ENCODE results near the gene HIVEP2.
"Not testable (repeated sequence)": the region's sequence is repeated elsewhere in the genome, so short reads cannot be mapped to it uniquely, and the experiment has no call there.

The HIVEP2 gene

DNA sequence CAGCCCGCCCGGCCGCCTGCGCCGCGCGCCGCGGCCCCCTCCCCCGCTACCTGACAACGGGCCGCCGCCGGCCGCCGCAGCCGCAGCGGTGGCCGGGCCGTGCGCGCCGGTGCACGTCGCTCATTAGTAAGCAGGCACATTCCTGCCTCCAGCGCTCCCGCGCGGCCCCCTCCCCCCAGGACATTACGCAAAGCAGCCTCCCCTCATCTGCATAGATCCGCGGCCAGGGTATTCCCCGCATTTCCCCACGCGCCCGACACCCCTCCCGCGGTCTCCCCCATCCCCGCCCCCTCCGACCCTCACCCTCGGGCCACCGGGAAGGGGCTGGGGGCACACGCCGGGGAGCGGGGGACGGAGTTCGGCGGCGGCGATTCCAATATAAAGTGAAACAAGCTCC, at the start of gene HIVEP2:
HIVEP2 (minus strand) TSS at position 128 of the 397 bp plus-strand sequence. CDS start 170,438 bp downstream, outside the sequence.
- DNase-seq, result peak; percentile 13 to 74

DNA sequence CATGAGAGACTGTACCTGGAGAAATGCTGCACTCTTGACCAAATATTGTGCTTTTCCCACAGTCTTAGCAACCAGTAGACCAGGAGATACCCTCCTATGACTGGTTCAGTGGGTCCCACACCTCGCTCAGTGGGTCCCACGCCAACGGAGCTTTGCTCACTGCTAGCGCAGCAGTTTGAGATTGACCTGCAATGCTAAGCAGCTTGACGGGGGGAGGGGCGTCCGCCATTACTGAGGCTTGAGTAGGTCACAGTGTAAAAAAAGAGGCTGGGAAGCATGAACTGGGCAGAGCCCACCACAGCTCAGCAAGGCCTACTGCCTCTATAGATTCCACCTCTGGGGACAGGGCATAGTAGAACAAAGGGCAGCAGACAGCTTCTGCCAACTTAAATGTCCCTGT, 49.0 kb upstream of the HIVEP2 start:
- DNase-seq, result no peak

GRCh38 chr6:142987490-142987889, 42.5 kb upstream of the HIVEP2 start:
- no peak for DNase-seq

- DNase-seq, result no peak
These were observed 40.3 kb upstream of the HIVEP2 start for GRCh38 chr6:142985281-142985680.

DNA sequence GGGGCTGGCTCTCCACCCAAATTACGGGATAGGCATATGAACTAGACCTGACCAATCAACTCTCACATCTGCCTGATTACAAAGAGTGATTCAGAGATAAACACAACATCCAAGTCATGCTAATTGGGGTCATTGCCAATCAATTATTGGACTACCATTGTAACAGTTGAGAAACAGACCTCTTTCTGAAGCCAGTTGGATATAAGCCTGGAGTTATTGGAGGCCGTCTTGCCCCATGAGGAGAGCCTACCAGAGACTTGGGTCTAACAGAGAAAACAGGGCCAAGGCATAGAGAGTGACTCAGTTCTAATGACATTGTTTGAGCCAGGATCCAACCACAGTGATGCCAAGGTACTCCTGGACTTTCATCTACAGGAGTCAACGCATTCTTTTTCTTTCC, 39.4 kb upstream of the HIVEP2 start:
- DNase-seq, result no peak

DNA sequence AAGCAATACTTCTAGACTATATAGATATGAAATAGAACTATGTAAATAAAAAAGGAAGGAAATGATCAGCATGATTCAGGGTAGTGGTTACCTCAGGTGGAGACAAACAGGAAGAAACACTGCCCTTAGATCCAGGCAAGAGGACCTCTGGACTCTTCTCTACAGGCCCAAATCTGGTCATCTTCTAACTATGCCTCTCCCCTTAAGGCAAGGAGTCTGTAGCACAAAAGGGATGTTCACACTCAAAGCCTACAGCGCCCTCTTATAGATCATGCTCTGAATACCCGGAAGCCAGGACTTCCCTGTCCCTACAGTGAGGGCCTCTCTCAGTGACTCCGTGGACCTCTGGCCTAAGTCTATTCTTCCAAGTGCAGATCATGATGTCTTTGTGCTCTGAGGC, 30.4 kb upstream of the HIVEP2 start:
- DNase-seq, result no peak

- DNase-seq, result not testable (repeated sequence)
These were observed 26.0 kb upstream of the HIVEP2 start for GRCh38 chr6:142970941-142971340.

DNA sequence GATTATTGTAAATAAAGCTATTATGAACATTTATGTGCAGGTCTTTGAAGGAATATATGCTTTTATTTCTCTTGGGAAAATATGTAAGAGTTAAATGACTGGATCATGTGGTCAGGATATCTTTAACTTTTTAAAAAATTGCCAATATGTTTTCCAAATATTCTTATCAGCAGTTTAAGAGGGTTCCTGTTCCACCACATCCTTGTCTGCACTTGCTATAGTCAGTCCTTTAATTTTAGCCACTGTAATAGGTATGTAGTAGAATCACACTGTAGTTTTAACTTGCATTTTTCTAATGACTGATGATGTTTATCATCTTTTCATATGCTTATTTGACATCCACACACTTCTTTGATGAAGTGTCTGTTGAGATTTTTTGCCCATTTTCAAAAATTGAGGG, 23.6 kb upstream of the HIVEP2 start:
- DNase-seq, result no peak

DNA sequence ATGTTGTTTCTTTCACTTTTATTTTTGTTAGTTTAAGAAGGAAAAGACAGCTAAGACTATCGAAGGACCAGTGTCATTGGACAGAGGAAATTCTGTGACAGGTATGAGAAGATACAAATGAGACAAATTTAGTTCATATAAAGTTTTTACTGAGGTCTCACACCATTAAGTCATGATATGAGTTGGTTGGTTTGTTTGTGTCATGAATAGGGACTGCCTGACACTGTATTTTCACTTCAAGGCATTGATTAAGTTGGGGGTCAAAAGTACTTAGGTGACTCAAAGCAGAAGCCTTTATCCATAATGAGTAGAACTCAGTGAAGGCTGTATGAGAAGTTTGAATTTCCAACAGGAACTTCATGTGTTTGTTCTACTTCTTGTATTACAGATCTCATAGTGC, 21.3 kb upstream of the HIVEP2 start:
- DNase-seq, result no peak

- no peak for DNase-seq
These were observed 20.2 kb upstream of the HIVEP2 start for GRCh38 chr6:142965164-142965563.

GRCh38 chr6:142960098-142960497, 15.1 kb upstream of the HIVEP2 start:
- no peak for DNase-seq

- DNase-seq, result no peak
These were observed 13.4 kb upstream of the HIVEP2 start for GRCh38 chr6:142958343-142958742.

DNA sequence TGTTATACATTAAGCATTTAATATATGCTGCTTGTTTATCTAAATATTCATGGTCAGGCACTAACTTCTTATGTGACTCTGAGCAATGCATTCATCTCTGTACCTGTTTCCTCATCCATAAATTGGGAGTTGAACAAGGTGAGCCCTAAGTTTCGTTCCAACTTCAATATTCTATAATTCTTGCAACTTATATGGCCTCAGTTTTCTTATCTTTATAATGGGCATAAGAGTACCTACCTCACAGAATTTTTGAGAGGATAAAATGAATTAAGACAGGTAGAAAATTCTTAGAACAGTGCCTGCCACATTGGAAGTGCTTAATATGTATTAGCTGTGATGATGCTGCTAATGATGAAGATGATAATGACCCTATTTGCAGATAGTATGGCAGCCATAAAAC, 11.8 kb upstream of the HIVEP2 start:
- no peak for DNase-seq

DNA sequence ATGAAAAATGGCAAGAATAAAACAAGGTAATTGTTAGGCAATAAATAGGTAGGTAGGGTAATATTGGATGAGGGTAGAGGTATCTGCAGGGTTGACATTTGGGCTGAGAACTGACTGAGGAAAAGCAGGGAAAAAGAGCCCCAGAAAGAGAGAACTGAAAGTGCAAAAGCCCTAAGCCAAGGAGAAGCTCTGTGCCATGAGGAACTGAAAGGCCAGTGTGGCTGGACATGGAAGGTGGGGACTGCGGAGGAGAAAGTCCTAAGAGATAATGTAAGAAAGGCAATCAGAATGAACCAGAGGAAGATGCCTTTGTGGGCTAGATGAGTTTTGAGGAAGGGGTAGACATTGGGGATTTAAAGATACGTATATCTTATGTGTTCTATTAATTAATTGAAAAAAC, 9.9 kb upstream of the HIVEP2 start:
- no peak for DNase-seq

DNA sequence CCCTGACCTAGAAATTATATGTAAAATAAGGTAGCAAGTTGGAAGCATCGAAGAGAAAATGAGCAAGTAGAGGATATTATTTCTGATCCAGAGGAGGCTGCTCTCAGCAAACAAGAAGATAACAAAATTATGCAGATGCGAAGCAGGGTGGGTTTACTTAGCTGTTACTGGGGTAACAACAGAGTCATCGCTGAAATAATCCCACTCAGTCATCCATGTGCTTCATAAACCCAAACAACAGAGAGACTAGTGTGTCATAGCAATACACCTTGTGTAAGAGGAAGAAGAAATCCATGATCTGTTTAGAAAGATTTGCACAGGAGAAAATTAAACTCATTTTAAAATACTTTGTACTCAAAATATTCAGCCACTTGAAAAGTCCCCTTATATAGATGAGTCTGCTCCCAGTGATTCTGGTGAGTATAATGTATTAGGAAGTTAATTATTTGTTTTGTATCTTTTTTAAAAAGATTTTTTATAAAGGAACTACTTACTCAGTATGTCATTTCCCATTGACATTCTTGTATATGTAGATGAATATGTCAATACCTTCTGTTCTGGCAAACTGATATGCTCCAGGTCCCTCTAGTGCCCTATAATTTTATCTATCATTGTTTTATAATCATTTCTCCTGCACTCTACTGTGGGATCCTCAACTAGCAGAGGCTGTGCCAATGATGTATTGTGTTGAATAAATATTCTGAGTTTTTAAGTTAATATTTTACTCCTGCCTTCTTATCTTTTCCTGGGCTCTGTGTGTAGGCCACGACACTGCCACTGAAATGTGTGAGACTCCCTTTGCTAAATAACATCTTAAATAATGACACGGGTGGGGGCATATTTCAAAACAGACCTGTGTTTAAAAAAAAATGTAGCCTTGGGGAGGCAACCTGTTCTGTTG, 8.6 kb upstream of the HIVEP2 start:
- DNase-seq, result no peak

- peak in 1 of 2 donors; percentile 12 for DNase-seq
These were observed 7.6 kb upstream of the HIVEP2 start for GRCh38 chr6:142952614-142953013.

DNA sequence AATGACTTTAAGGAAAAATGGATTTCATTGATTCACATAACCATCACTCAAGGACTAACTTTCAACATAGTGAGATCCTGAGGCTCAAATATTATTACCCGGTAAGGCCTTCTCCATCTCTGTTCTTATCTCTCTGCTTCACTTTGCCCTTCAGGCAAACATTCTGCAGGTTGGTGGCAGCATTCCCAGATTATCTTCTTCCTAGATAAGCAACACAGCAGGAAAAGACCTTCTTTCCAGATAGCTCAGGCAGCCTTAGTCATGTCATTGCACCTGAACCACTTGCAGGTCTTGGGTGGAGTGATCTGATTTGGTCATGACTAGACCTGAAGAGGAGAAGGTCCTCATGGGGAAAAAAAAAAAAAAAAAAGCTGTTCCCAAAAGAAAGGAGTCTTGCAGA, 5.3 kb upstream of the HIVEP2 start:
- no peak for DNase-seq

DNA sequence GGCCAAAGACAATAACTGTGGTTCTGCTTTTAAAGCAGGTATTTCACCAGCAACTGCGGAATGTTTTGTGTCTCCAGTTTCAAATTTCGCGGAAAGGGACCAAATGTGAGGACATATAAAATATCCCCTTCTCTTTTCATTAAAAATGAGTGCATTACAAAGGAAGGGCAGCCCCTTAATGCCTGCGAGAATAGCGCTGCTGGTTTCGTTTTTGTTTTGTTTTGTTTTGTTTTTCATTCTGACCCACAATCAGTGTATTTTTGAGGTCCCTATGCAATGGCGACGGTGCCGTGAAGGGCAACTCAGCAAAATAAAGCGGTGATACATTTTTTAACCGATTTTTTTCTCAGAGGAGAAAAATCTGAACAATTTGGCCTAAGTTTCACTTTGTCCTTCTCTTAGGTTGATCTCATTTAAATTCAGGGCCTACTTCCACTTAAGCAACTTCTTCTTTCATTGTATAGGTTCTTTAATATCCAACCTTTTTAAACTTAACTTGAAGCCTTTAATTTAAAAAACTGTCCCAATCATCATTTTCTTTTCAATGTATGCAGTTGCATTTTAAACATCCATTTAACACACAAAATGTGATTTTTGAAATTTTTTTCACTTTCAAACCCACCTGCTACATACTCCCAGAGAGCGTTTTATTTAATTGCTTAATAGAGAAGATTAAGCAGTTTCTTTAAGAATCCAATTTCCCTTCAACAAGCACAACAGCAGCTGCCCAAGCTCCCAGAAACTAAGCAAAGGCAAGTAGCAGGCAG, 2.9 kb upstream of the HIVEP2 start:
- peak in 1 of 2 donors; percentile 34 for DNase-seq

- DNase-seq, result peak; percentile 34 to 68
These were observed 2.1 kb upstream of the HIVEP2 start for GRCh38 chr6:142946924-142947713.

DNA sequence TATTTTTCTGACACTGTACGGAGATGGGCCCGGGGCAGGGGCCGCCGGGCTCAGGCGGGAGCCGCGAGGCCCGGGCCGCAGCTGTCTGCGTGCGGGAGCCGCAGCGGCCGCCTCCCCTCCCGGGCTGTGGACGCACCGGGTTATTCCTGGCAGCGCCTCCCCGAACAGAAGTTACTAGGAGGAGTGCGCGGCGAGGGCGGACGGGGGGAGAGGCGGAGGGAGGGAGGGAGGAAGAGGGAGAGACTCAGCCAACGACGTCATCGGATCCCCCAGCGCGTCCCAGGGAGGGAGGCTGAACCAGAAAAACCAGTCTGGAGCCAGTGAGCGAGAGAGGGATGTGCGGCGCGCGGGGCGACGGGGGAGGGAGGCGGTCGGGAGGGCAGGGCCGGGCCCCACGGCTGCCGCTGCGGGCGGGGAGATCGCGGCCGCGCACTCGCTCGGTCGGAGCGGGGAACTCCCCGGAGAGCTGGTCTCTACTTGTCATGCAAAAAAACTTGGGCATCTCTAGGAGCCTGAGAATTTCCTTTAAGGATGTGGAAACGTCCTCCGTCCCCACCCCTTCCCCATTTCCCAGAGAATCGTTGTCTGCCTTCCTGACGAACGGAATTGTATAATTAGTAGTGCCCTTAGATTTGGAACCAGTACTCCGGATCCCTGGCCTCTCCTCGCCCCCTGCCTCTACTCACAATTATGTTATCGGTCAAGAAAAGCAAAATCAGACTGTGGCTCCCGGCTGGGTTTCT, 1.4 kb upstream of the HIVEP2 start:
- peak; percentile 80 to 90 for DNase-seq

GRCh38 chr6:142945446-142946180, 637 bp upstream of the HIVEP2 start:
- no peak for DNase-seq

All from bone marrow (tissue), 2 donors.